Ovary (tissue), 9 donors: ENCODE results near the gene TSPO. TPM values are rescaled to one million over a fixed set of nuclear protein-coding genes. Genes with fewer than 3 reads are reported as not detected.
A peak's percentile ranks its signal among the peaks of the same experiment; 100 is the strongest.

Experiments used
- DNase-seq, 5 donors: peaks; one replicate each; pipeline ENCODE4 v3.0.0-alpha.2; 2019 to 2020
- H3K27ac ChIP-seq, 2 donors: fragments of 200-600 bp; one replicate each; pipeline versions ENCODE4 v1.5.1 to v1.8.0; 2019 to 2022
- H3K27me3 ChIP-seq: fragments of 200-600 bp; one replicate; pipeline ENCODE4 v1.8.0; 2022
- H3K36me3 ChIP-seq: fragments of 200-600 bp; sonication (generic); one replicate; pipeline ENCODE4 v1.5.1; 2019
- H3K4me1 ChIP-seq: one replicate; pipeline ENCODE4 v1.8.1; 2013; ENCODE audit warnings: mild to moderate bottlenecking, moderate library complexity; ENCODE audit not compliant: insufficient read depth
- H3K4me3 ChIP-seq: fragments of 200-600 bp; sonication (generic); one replicate; pipeline ENCODE4 v1.5.1; 2017
- H3K9me3 ChIP-seq, 2 donors: fragments of 200-600 bp in 1 of 2; sonication (generic) in 1 of 2; one replicate each; pipeline versions ENCODE4 v1.5.1 to v1.8.1; 2013 to 2019; ENCODE audit warnings: mild to moderate bottlenecking in 1 of 2, moderate library complexity in 1 of 2
- EP300 ChIP-seq: sonication (generic); formaldehyde crosslinking; IDR thresholded peaks from one replicate; pipeline ENCODE4 v1.6.1; 2017; ENCODE audit warnings: antibody characterized with exemption
- POLR2A ChIP-seq: fragments of 450-650 bp; IDR thresholded peaks from one replicate; pipeline ENCODE4 v1.6.1; 2017; ENCODE audit warnings: antibody characterized with exemption, mild to moderate bottlenecking, moderate library complexity
- WGBS, 3 donors: extraction: QIAGEN DNeasy Blood & Tissue Kit in 1 of 3; methylation state at CpG; one replicate each; pipeline versions ENCODE4 v1.1.5 to v1.1.7; 2013 to 2017; 5-methylcytosine and 5-hydroxymethylcytosine counted together
- intact Hi-C, 4 donors: fragments of 100-400 bp; cut with DNase I; formaldehyde crosslinking; loops; one replicate each; pipeline versions ENCODE4 v1.11.0 to v1.15.1; 2022 to 2023
- polyA plus RNA-seq, 2 donors: library from polyadenylated mRNA; stranded (reverse); fragments of 200-250 nt in 1 of 2; fragments of 350-450 nt in 1 of 2; fragmentation: Illumina TruSeq in 1 of 2; extraction: RNeasy Lipid Tissue Mini Kit (QIAGEN cat#74804) in 1 of 2; gene quantifications; one replicate each; pipeline ENCODE4 v1.2.3, GENCODE V29; 2013 to 2014
- total RNA-seq, 7 donors: library from RNA; depleted of rRNA in 2 of 7; stranded (reverse); fragments of >200 nt in 2 of 7; fragmentation: NEBNext Ultra II Directional in 3 of 7; extraction: Animal tissue kit (Norgen Biotek cat#: 25700) in 3 of 7; gene quantifications; one replicate each; pipeline versions ENCODE4 v1.1.0 to v1.2.4, GENCODE V29; 2016 to 2023
- TF ChIP-seq, protein P1 (sequence below), 3 donors: fragments of 450-650 bp in 2 of 3; fragments of 200-600 bp in 1 of 3; IDR thresholded peaks; one replicate each; pipeline versions ENCODE4 v1.5.1 to v1.8.0; 2016 to 2022; ENCODE audit warnings: antibody characterized with exemption in 3 of 3, mild to moderate bottlenecking in 1 of 3
- donor health status: DM: no; HTN: no; CAD: no; lungs with moderate emphysema.
- donor health status: DM: no; HTN: no; CAD: no.
- donor health status: Bipolar disorder and iron deficiency.
- donor health status: DM: yes; HTN: yes; CAD: no.
- donor health status: DM: no; HTN: no; CAD: no.
- donor health status: DM: yes; HTN: yes; CAD: no.

Gene TSPO
- total and polyA plus RNA-seq, 9 donors = 1.3 to 263 (median 79.1) TPM

DNA sequence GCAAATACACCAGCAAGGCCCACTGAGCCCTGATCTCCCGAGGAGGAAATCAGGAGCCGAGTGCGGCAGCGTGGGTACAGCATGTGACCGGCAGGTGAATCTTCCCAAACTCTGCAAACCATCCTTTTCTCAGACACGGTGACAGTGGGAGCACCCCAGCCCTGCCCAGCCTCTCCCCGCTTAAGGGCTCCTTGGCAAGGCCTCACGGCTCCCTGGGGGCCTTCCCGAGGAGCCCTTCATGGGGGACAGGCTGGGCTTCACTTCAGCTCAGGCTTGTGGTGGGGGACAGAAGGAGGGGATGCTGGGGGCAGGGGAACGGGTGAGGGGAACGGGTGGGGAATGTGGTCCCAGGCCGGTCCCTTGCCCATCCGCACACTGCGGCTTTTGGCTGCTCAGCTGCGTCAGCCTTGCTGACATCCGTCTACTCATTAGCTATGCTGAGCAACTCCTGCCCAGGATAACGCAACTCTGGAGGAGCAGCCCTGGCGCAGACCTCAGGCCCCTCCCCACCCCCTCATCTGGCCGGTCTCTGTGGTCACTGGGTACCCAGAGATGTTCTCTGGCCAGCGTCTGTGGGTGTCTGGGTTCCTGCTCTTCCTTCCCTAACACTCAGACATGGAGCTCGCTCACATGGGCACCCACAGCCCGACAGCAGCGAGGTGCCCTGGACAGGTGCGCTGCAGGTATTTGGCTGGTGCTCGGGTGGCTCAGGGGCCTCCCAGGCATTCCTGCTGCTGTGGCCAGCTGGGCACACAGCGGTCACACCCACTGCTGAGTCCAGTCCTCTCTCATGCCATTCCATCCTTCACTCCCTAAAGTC, 57.6 kb downstream of the TSPO start:
- 86 to 90% (median 89%) methylated on average over 26 of the region's 26 CpGs for WGBS, 3 donors
- no peak for TF ChIP-seq EP300
- peak in 1 of 5 donors; percentile 14 for DNase-seq
- no peak overlapping the region for H3K27ac ChIP-seq
- H3K4me3 ChIP-seq = no peak overlapping the region
- no peaks in the 10 kb centered on the region for H3K4me1 ChIP-seq
- intact Hi-C loops = no loop called here
- no peaks in the 10 kb centered on the region for H3K36me3 ChIP-seq
- no peaks in the 10 kb centered on the region for H3K27me3 ChIP-seq
- H3K9me3 ChIP-seq = no peaks in the 10 kb centered on the region

DNA sequence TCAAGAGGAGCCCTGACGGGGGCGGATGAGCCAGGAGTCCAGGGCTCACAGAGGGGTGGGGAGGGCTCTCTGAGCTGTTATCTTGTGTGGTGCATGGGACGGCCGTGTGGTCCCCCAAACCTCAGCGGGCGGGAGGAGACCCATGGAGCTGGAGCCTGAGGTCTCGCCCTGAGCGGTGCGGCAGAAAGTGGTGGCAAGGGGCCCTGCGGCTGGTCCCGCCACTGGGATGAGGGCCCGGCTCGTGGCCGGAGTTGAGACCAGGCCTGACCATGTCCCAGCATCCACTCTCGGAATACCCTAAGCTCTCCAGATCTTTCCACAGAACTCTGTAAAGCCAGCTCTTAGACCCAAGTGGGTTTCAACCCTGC, 58.1 kb downstream of the TSPO start:
- DNase-seq = peak in 1 of 5 donors; percentile 18
- no peaks in the 10 kb centered on the region for H3K9me3 ChIP-seq
- H3K27me3 ChIP-seq = no peaks in the 10 kb centered on the region
- H3K4me3 ChIP-seq = no peak overlapping the region
- H3K4me1 ChIP-seq = no peaks in the 10 kb centered on the region
- intact Hi-C loops = no loop called here
- H3K36me3 ChIP-seq = no peaks in the 10 kb centered on the region
- WGBS, 3 donors = 86 to 91% (median 87%) methylated on average over 15 of the region's 15 CpGs
- TF ChIP-seq, protein P1, sequence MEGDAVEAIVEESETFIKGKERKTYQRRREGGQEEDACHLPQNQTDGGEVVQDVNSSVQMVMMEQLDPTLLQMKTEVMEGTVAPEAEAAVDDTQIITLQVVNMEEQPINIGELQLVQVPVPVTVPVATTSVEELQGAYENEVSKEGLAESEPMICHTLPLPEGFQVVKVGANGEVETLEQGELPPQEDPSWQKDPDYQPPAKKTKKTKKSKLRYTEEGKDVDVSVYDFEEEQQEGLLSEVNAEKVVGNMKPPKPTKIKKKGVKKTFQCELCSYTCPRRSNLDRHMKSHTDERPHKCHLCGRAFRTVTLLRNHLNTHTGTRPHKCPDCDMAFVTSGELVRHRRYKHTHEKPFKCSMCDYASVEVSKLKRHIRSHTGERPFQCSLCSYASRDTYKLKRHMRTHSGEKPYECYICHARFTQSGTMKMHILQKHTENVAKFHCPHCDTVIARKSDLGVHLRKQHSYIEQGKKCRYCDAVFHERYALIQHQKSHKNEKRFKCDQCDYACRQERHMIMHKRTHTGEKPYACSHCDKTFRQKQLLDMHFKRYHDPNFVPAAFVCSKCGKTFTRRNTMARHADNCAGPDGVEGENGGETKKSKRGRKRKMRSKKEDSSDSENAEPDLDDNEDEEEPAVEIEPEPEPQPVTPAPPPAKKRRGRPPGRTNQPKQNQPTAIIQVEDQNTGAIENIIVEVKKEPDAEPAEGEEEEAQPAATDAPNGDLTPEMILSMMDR (IDR thresholded peaks at IDR 0.05) = no peak
- TF ChIP-seq POLR2A = no peak
- H3K27ac ChIP-seq = no peak overlapping the region

GRCh38 chr22:43209971-43210370, 58.6 kb downstream of the TSPO start:
- Histone ChIP-seq H3K27ac (no peak overlapping the region), H3K9me3 (no peaks in the 10 kb centered on the region), H3K4me3 (no peak overlapping the region), H3K27me3 (no peaks in the 10 kb centered on the region), H3K4me1 (no peaks in the 10 kb centered on the region), H3K36me3 (no peaks in the 10 kb centered on the region)
- intact Hi-C loops = no loop called here
- no peak for TF ChIP-seq EP300
- no peak for TF ChIP-seq POLR2A
- TF ChIP-seq, protein P1 (IDR thresholded peaks at IDR 0.05) = no peak
- DNase-seq = peak in 1 of 5 donors; percentile 28
- 84 to 87% (median 86%) methylated on average over 22 of the region's 22 CpGs for WGBS, 3 donors

DNA sequence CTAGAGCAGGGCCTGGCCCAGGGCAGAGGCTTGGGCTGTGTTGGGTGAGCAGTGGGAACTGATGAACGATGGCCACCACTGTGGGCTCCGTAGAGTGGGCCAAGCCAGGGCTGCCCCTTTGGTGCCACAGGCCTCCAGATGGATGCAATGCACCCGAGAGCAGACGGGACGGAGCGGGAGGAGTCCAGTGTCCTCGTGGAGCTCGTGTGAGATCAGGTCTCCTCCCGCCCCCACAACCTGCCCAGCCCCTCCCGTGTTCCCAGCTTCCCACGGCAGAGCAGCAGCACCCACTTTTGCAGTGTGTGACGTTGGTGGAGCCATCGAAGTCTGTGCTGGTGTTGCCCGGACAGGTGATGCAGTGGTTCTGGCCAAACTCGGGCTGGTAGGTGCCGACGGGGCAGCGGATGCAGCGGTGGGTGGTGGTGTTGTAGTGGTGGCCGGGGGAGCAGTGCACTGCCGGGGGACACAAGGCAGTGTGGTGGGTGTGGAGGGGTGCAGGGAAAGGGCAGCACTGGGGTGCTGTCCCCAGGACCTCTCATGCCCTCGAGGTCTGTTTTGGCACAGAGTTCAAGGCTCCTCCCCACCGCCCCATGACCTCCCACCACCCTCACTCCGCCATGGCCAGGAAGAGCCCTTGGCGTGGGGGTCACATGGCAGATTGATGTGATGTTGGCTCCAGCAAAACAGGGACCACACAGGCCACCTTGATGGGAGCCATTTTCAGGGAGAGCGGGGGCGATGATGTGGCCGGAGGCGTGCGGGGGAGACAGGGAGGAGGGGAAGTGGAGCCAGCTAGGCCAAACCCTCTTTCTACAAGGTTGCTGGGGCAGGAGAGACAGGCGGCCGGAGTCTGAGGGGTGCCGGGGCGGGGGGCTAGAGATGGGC, 59.5 kb downstream of the TSPO start:
- intact Hi-C loops = no loop called here
- TF ChIP-seq POLR2A = no peak
- TF ChIP-seq EP300 = no peak
- TF ChIP-seq, protein P1 (IDR thresholded peaks at IDR 0.05) = no peak
- WGBS, 3 donors = 83 to 88% (median 85%) methylated on average over 30 to 34 of the region's 34 CpGs
- no peak overlapping the region for H3K27ac ChIP-seq
- no peaks in the 10 kb centered on the region for H3K9me3 ChIP-seq
- no peaks in the 10 kb centered on the region for H3K36me3 ChIP-seq
- H3K4me1 ChIP-seq = no peaks in the 10 kb centered on the region
- H3K27me3 ChIP-seq = no peaks in the 10 kb centered on the region
- peak in 1 of 5 donors; percentile 20 for DNase-seq
- no peak overlapping the region for H3K4me3 ChIP-seq
